ENCODE results near the gene PCAT6.

- TF ChIP-seq CTCF (IDR thresholded peaks at IDR 0.05) = no peak
- TF ChIP-seq POLR2AphosphoS5 (IDR thresholded peaks at IDR 0.05) = no peak
Measured at GRCh38 chr1:202860744-202861419, 50.1 kb downstream of the PCAT6 start.
